ENCODE data around the gene MPPED1.

The MPPED1 gene

GRCh38 chr22:43411869-43412807 lies at the start of gene MPPED1:
TSS of gene MPPED1 (plus strand) at chr22:43412014. CDS start at chr22:43424986, 12,972 bp downstream.
- DNase-seq: no peak

DNA sequence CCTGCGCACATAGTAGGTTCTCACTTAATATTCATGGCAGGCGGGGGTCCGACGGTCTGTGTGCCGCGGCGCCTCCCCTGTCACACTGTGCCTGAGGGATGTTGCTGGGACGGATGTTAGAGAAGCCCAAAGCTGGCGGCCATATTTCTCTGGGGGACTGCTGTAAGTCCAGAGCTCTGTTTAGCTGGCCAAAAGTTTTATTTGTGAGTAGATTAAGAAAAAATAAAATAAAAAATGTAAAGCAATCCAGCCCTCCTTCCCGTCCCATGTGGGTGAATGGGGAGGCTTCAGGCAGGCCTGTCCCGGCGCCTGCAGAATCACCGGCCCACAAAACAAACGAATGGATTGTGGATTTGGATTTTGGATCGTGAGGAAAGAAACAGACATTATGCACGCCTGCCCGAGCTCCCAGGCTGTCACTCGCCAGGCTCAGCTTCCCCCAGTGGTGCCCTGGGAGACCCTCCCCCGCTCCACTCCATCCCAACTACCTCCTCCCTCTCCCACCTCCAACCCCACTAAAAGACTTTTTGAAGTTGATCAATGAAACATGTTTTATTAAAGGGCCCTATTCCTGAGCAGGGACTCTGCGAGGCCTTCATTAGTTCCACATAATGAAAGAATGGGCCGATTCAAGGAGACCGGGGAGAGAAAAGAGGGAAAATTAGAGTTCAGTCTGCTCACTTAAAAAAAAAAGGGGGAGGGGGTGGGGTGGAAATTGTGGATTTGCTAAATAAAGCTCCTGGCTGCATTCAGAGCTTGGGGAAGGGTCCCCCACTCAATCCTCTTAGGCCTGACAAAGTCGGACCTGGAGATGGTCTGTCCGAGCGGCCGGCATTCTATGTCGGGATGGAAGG lies 48.3 kb upstream of the MPPED1 start:
- no peak for DNase-seq

- no peak for DNase-seq
Measured at GRCh38 chr22:43364169-43364435, 47.7 kb upstream of the MPPED1 start.

DNA sequence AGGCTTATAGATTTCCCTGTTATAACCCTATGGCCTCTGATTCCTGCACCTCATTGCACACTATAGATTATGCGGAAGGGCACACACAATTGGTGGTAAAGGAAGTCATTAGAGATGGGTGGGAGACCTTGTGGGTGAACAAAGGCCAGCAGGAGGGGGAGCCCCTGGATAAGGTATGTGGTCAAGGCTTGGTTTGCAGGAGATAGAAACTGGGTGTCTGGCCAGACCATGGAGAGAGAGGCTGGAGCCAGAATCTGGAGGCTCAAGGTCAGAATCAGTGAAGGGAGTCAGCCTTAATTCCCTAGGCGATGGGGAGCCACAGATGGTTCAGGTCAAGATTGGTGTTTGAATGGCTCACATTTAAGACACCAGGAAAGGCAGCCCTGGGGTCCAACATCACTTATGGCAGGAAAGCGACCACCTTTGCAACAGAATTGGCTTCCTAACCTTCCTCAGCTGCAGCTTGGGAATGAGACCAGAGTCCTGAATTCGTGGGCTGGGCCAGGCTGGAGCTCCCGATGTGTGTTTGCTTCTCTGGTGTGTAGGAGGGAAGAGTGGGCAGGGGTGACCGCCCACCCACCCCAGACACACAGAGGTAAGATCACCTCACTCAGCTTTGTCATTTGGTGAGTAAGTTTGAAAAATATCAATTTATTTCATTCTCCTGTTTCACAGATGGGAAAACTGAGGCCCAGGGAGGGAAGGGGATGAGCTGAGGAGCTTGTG lies 45.9 kb upstream of the MPPED1 start:
- DNase-seq: no peak

DNA sequence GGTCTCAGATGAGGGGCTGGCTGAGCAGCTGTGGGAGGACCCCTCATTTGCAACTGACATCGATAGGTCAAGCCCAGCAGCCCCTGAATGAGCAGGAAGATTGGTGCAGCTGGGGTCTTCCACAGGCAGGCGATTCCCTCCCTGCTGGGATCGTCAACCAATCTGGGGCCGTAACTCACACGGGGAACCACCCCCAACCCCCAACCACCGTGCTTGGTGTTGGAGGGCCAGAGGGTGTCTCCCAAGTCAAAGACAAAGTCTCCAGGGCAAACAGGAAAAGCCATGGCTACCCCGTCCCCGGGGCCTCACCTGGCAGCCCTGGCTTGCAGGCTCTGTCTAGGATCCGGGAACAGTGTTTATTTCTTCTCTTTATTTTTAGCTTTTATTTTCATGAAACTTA lies 41.8 kb upstream of the MPPED1 start:
- DNase-seq: no peak

GRCh38 chr22:43375951-43376455 lies 35.8 kb upstream of the MPPED1 start:
- DNase-seq: no peak

DNA sequence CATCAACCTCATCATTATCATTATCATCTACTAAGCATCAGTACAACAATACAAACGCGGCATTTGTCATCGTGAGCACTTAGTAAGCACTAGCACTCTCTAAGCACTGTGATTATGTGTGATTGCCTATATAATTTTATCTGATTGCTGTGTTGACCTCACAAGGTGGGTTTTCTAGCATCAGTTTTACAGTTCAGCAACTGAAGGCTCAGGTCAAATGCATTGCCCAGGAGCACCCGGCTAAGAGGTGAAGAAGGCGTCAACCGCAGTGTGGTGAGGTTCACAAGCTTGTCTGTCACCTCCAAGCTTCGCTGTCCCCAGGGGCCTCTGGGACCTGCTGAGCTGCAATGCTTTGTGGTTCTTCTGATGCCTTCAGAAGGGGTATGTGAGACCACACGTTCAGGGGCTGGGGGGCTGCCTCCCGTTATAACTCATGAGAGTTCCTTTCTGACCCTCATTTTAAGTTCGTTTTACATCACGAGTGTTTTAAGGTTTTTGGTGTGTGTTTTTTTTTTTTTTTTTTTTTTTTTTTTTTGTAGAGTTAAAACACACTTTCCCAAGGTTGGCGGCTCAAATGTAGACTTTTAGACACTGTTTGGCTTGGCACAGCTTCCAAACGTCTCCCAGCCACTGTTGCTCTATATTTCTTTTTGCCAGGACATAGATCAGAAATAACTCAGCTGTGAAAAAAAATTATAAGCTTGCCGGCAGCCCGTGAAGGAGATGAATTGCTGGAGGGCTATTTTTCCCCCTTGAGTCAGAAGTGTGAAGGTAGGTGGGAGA lies 34.9 kb upstream of the MPPED1 start:
- no peak for DNase-seq

DNA sequence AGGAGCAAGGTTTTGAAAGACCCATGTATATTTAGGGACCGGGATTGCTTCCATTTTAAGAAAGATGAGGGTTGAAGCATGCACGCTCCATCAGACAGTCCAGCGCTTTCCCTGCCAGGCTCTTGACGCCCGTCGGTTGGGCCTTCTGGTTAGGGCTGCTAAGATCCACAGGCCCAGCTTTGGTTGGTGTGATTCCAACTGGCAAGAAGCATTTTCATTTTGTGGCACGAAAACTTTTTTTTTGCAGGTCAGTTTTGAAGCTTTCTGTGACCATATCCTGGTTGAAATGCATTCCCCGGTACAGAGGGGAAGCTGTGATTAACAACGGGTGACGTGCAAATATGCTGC lies 34.3 kb upstream of the MPPED1 start:
- no peak for DNase-seq

GRCh38 chr22:43377896-43378704 lies 33.7 kb upstream of the MPPED1 start:
- no peak for DNase-seq

DNA sequence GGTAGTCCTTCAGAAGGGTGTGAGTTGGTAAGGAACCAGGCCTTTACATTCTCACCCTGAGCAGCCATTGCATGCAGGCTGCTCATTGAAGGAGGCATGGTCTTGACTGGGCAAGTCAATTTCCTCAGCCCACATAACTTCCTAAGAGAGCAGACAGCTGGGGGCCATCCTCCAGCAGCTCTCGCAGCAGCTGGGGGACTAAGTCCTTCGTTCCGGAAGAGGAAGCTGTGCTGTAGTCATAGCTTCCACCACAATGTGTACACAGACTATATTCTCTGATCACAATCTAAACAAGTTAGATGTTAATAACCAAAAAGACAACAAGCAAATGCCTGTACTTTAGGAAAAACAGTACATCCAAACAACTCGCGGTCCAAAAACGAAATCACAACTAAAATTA lies 30.1 kb upstream of the MPPED1 start:
- DNase-seq: no peak

- no peak for DNase-seq
Measured at GRCh38 chr22:43384863-43385262, 27.0 kb upstream of the MPPED1 start.

GRCh38 chr22:43385770-43386641 lies 25.8 kb upstream of the MPPED1 start:
- peak; percentile 61 to 69 for DNase-seq

- DNase-seq: no peak
Measured at GRCh38 chr22:43387815-43388214, 24.0 kb upstream of the MPPED1 start.

DNA sequence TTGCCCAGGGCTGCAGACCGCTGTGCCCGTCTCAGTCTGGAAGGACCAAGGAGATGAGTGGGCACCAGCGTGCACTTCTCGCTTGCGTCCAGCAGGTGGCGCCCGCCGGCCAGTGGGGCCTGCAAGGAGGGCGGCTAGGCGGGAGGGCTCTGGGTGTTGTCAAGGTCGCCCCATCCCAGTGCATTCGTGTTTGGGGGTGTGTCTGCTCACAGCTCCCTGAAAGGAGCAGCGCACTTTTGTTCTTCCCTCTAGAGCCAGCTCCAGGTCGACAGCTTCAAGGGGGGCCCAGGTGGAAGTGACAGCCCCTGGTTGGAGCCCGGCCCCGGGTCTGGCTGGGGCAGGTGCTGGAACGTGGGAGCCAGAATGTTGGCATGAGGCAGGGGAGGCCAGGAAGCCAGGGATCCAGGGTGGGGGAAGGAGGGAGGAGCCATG lies 23.4 kb upstream of the MPPED1 start:
- DNase-seq: peak; percentile 57 to 73

- DNase-seq: no peak
Measured at GRCh38 chr22:43389227-43389836, 22.5 kb upstream of the MPPED1 start.

DNA sequence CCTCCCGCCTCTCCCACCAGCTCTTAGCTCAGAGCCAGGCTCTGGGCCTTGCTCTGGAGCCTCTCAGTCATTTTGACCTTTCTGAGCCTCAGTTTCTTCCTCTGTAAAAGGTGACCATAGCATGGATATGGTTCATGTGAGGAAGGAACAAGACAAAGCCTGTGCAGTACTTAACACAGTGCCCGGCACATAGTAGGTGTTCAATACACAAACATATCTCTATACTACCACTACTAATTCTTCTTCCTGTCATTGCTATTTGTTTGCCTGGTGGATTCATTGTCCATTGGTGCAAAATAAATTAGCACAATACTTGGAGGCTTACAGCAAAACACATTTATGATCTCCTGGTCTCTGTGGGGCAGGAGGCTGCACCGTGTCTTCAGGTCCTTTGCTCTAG lies 21.6 kb upstream of the MPPED1 start:
- no peak for DNase-seq

- DNase-seq: no peak
Measured at GRCh38 chr22:43390872-43391271, 20.9 kb upstream of the MPPED1 start.

- DNase-seq: no peak
Measured at GRCh38 chr22:43391306-43391705, 20.5 kb upstream of the MPPED1 start.

DNA sequence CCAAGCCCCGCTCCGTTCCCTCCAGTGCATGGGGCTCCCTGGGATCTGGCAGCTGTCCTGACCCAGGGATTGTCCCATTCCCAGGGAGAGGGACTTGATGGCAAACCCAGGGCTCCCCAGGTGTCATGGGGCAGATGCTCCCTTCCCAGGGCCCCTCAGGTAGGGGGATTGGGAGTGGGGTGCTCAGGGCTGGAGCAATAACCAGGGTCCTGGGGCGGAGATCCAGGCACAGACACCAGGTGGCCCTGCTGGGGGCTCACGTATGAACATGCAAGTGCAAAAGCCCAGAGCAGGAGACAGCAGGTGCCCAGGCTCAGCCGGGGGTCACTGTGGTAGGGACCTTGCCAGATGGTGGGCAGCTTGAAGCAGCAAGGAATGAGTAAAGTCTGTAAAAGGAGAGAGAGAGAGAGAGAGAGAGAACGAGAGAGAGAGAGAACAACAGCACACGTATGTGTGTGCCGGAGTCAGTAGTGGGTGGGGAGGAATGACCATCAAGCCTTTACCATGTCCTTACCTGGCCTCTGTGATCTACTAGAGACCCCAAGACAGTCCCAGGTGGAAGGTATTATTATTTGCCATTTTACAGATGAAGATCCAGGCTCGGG lies 19.3 kb upstream of the MPPED1 start:
- DNase-seq: no peak

All from stimulated activated CD4-positive, alpha-beta T cell treated with anti-CD3 and anti-CD28 coated beads, Interleukin-4, amount 100 ng/mL, for 4 hours (primary cell).